Activated T-cell treated with anti-CD3 and anti-CD28 coated beads, Interleukin-2, amount 50 U/mL, for 48 hours (primary cell): Measurements from ENCODE around the gene EXOSC3.
"Not testable (repeated sequence)": the region's sequence is repeated elsewhere in the genome, so short reads cannot be mapped to it uniquely, and the experiment has no call there.

Experiments used
- DNase-seq, 2 experiments: peaks; one replicate each; pipeline ENCODE4 v3.0.0-alpha.2; 2020

Gene EXOSC3

GRCh38 chr9:37775216-37775919 lies 9.5 kb downstream of the EXOSC3 start:
- DNase-seq, result no peak

- no peak for DNase-seq
Measured at GRCh38 chr9:37769995-37770394, 14.9 kb downstream of the EXOSC3 start.

GRCh38 chr9:37769306-37769705 lies 15.6 kb downstream of the EXOSC3 start:
- no peak for DNase-seq

- not testable (repeated sequence) for DNase-seq
Measured at GRCh38 chr9:37765263-37765662, 19.6 kb downstream of the EXOSC3 start.

- no peak for DNase-seq
Measured at GRCh38 chr9:37761511-37761910, 23.4 kb downstream of the EXOSC3 start.

GRCh38 chr9:37760416-37761161 lies 24.3 kb downstream of the EXOSC3 start:
- DNase-seq, result no peak

- no peak for DNase-seq
Measured at GRCh38 chr9:37758747-37759146, 26.1 kb downstream of the EXOSC3 start.

- peak; percentile 79 to 84 for DNase-seq
Measured at GRCh38 chr9:37753489-37754190, 31.2 kb downstream of the EXOSC3 start, which contains the start of gene TRMT10B. TRMT10B (plus strand) TSS chr9:37753805; CDS start chr9:37761932, 8,127 bp downstream.

- DNase-seq, result peak; percentile 34 to 47
Measured at GRCh38 chr9:37752642-37753488, 32.0 kb downstream of the EXOSC3 start.

GRCh38 chr9:37752112-37752511 lies 32.8 kb downstream of the EXOSC3 start:
- not testable (repeated sequence) for DNase-seq

- DNase-seq, result not testable (repeated sequence)
Measured at GRCh38 chr9:37751704-37752103, 33.2 kb downstream of the EXOSC3 start.

- DNase-seq, result no peak
Measured at GRCh38 chr9:37751186-37751585, 33.7 kb downstream of the EXOSC3 start.

- DNase-seq, result no peak
Measured at GRCh38 chr9:37749129-37749528, 35.7 kb downstream of the EXOSC3 start.

GRCh38 chr9:37747271-37747753 lies 37.6 kb downstream of the EXOSC3 start:
- DNase-seq, result peak; percentile 66 to 71

- DNase-seq, result no peak
Measured at GRCh38 chr9:37746448-37747270, 38.2 kb downstream of the EXOSC3 start.

GRCh38 chr9:37745970-37746369 lies 38.9 kb downstream of the EXOSC3 start:
- no peak for DNase-seq

- DNase-seq, result no peak
Measured at GRCh38 chr9:37740631-37741328, 44.1 kb downstream of the EXOSC3 start.

- no peak for DNase-seq
Measured at GRCh38 chr9:37740128-37740527, 44.7 kb downstream of the EXOSC3 start.

GRCh38 chr9:37739222-37739621 lies 45.6 kb downstream of the EXOSC3 start:
- no peak for DNase-seq

GRCh38 chr9:37732952-37733351 lies 51.9 kb downstream of the EXOSC3 start:
- DNase-seq, result no peak
